Medulla oblongata (tissue), 1 donor: Measurements from ENCODE around the gene PHEX.
A peak's percentile ranks its signal among the peaks of the same experiment; 100 is the strongest.

Experiments
- DNase-seq: peaks from one replicate; pipeline ENCODE4 v3.0.0-alpha.2; 2015; ENCODE audit errors: extremely low spot score

The PHEX gene

GRCh38 chrX:22040184-22040583, 8.1 kb downstream of the PHEX start:
- DNase-seq: no peak

GRCh38 chrX:22041907-22042530, 9.9 kb downstream of the PHEX start:
- no peak for DNase-seq

GRCh38 chrX:22043872-22044271, 11.7 kb downstream of the PHEX start:
- no peak for DNase-seq

- DNase-seq: no peak
Measured at GRCh38 chrX:22047468-22047867, 15.3 kb downstream of the PHEX start.

- no peak for DNase-seq
Measured at GRCh38 chrX:22053481-22053880, 21.4 kb downstream of the PHEX start.

GRCh38 chrX:22056235-22056634, 24.1 kb downstream of the PHEX start:
- DNase-seq: no peak

- DNase-seq: no peak
Measured at GRCh38 chrX:22057667-22058066, 25.5 kb downstream of the PHEX start.

GRCh38 chrX:22059775-22060174, 27.6 kb downstream of the PHEX start:
- no peak for DNase-seq

- DNase-seq: no peak
Measured at GRCh38 chrX:22060415-22061280, 28.5 kb downstream of the PHEX start.

GRCh38 chrX:22063284-22063683, 31.2 kb downstream of the PHEX start:
- peak; percentile 2 for DNase-seq

GRCh38 chrX:22069586-22069985, 37.5 kb downstream of the PHEX start:
- no peak for DNase-seq

GRCh38 chrX:22073928-22074327, 41.8 kb downstream of the PHEX start:
- DNase-seq: no peak

GRCh38 chrX:22078117-22078516, 46.0 kb downstream of the PHEX start:
- no peak for DNase-seq

GRCh38 chrX:22081475-22082092, 49.5 kb downstream of the PHEX start:
- peak; percentile 4 for DNase-seq

- no peak for DNase-seq
Measured at GRCh38 chrX:22086003-22086402, 53.9 kb downstream of the PHEX start.

GRCh38 chrX:22087011-22087557, 55.0 kb downstream of the PHEX start:
- DNase-seq: no peak

GRCh38 chrX:22088326-22088725, 56.2 kb downstream of the PHEX start:
- DNase-seq: no peak

GRCh38 chrX:22090181-22090580, 58.1 kb downstream of the PHEX start:
- no peak for DNase-seq

GRCh38 chrX:22093550-22093949, 61.4 kb downstream of the PHEX start:
- DNase-seq: no peak

- no peak for DNase-seq
Measured at GRCh38 chrX:22095286-22095685, 63.2 kb downstream of the PHEX start.

GRCh38 chrX:22095856-22096255, 63.7 kb downstream of the PHEX start:
- no peak for DNase-seq

- no peak for DNase-seq
Measured at GRCh38 chrX:22097012-22097694, 65.0 kb downstream of the PHEX start.
